ENCODE data around the gene MPC2.

MPC2 gene

GRCh38 chr1:167936930-167937708 lies at the start of gene MPC2:
MPC2 (minus strand) TSS chr1:167937072; CDS start chr1:167935841, 1,231 bp downstream.
- peak; percentile 68 for DNase-seq (ENCODE audit: low spot score)

GRCh38 chr1:167984886-167985489 lies 48.1 kb upstream of the MPC2 start:
- DNase-seq (ENCODE audit: low spot score) = no peak

GRCh38 chr1:167983797-167984420 lies 47.0 kb upstream of the MPC2 start:
- no peak for DNase-seq (ENCODE audit: low spot score)

GRCh38 chr1:167981933-167982332 lies 45.1 kb upstream of the MPC2 start:
- DNase-seq (ENCODE audit: low spot score) = no peak

- no peak for DNase-seq (ENCODE audit: low spot score)
Measured at GRCh38 chr1:167977245-167977644, 40.4 kb upstream of the MPC2 start.

GRCh38 chr1:167974698-167975097 lies 37.8 kb upstream of the MPC2 start:
- DNase-seq (ENCODE audit: low spot score) = no peak

- no peak for DNase-seq (ENCODE audit: low spot score)
Measured at GRCh38 chr1:167973832-167974231, 37.0 kb upstream of the MPC2 start.

- no peak for DNase-seq (ENCODE audit: low spot score)
Measured at GRCh38 chr1:167968569-167968968, 31.7 kb upstream of the MPC2 start.

- no peak for DNase-seq (ENCODE audit: low spot score)
Measured at GRCh38 chr1:167966050-167966449, 29.2 kb upstream of the MPC2 start.

GRCh38 chr1:167964646-167965045 lies 27.8 kb upstream of the MPC2 start:
- DNase-seq (ENCODE audit: low spot score) = no peak

GRCh38 chr1:167957710-167958109 lies 20.8 kb upstream of the MPC2 start:
- no peak for DNase-seq (ENCODE audit: low spot score)

- DNase-seq (ENCODE audit: low spot score) = peak; percentile 9
Measured at GRCh38 chr1:167955915-167956314, 19.0 kb upstream of the MPC2 start.

GRCh38 chr1:167950569-167950968 lies 13.7 kb upstream of the MPC2 start:
- DNase-seq (ENCODE audit: low spot score) = no peak

GRCh38 chr1:167949785-167950184 lies 12.9 kb upstream of the MPC2 start:
- DNase-seq (ENCODE audit: low spot score) = no peak

GRCh38 chr1:167947733-167948132 lies 10.9 kb upstream of the MPC2 start:
- DNase-seq (ENCODE audit: low spot score) = no peak

GRCh38 chr1:167943541-167943940 lies 6.7 kb upstream of the MPC2 start:
- DNase-seq (ENCODE audit: low spot score) = no peak

GRCh38 chr1:167940264-167940663 lies 3.4 kb upstream of the MPC2 start:
- no peak for DNase-seq (ENCODE audit: low spot score)

- no peak for DNase-seq (ENCODE audit: low spot score)
Measured at GRCh38 chr1:167938080-167938636, 1.3 kb upstream of the MPC2 start.

GRCh38 chr1:167937709-167938010 lies 788 bp upstream of the MPC2 start:
- DNase-seq (ENCODE audit: low spot score) = no peak

- peak; percentile 99 for DNase-seq (ENCODE audit: low spot score)
Measured at GRCh38 chr1:167936068-167936929, 573 bp downstream of the MPC2 start, which contains the start of gene DCAF6. DCAF6 (plus strand) TSS chr1:167936683; CDS start chr1:167936912, 229 bp downstream.

- DNase-seq (ENCODE audit: low spot score) = peak; percentile 33
Measured at GRCh38 chr1:167935216-167936067, 1.4 kb downstream of the MPC2 start.

Data from AG08395 (cell line).